Activated CD4-positive, alpha-beta T cell treated with anti-CD3 and anti-CD28 coated beads, Interleukin-2, amount 50 U/mL, for 1 hour (primary cell): ENCODE measurements around the gene SGSM1.
A peak's percentile ranks its signal among the peaks of the same experiment; 100 is the strongest.

Experiments used
- DNase-seq: peaks from one replicate; pipeline ENCODE4 v3.0.0-alpha.2; 2020

The SGSM1 gene

GRCh38 chr22:24920029-24920428 is 114.0 kb downstream of the SGSM1 start:
- no peak for DNase-seq

- DNase-seq: no peak
Measured at GRCh38 chr22:24925586-24926427, 119.8 kb downstream of the SGSM1 start.

DNA sequence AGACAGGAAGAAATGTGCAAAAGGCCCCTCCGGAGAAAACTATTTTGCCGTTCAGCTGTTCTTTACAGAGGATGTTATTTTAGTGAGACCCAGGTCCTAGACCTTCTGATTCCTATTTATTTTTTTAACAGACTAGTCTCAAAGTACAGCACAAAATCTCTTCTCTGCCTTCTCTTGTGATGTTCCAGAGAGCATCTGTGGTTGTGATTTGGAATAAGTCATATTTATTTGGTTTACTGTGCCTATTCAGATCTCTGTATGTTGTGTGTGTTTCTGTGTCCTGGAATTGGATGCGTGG is 120.4 kb downstream of the SGSM1 start:
- DNase-seq: no peak

- DNase-seq: no peak
Measured at GRCh38 chr22:24926849-24927579, 121.0 kb downstream of the SGSM1 start.

DNA sequence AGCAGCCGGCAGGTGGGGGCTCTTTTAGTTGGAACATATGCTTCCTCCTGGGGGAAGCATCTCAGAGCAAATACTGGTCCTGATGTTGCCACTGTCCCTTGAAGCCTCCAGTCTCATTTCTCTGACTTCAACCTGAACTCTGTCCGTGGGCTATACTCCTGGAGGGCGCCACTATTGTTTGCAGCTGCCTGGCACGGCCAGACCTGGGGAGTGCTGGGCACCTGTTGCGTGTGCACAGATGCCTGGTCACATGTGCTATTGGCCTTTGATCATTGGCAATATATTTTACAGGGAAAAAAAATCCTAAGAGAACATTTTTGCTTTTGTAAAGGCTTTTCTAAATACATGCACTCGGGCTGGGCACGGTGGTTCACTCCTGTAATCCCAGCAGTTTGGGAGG is 122.3 kb downstream of the SGSM1 start:
- no peak for DNase-seq

- DNase-seq: no peak
Measured at GRCh38 chr22:24930678-24931077, 124.7 kb downstream of the SGSM1 start.

DNA sequence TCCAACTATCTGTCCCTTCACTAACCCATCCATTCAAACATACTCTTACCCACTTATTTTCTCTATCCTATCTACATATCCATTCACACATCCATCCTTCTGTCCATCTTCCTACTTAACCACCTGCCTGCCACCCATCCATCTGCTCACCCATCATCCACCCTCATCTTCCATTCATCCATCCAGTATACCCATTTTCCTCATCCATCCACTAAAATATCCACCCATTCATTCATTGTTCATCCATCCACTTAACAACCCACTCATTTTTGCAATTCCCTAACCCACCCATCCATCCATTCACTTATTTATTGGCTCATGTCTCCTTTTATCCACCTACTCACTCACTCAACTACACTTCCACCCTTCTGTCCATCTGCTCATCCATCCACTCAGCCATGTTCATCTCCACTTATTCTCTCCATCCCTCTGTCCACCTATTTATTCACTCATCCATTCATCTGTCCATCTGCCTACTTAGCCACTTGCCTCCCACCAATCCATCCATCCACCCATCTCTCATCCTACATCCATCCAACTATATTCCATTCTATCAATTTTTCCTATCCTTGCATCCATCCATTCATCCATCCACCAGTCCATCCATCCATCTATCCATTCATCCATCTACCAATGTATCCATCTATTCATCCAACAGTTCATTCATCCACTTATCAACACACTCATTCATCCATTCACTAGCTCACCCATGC is 129.9 kb downstream of the SGSM1 start:
- DNase-seq: no peak

DNA sequence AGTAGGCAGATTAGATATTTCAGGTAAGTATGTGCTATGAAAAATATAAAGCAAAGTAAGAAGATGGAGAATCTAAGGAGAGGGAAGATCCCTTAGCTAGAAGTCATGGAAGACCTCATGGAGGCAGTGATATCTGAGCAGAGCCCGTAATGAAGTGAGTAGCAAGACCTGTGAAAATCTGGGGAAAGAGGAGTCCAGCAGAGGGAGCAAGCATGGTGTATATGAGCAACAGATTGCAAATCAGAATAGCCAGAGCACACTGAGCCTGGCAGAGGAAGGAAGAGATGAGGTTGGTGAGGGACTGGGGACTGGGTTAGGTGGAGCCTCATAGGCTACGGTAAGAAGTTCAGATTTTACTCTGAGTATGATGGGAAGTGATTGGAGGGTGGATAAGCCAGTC is 131.1 kb downstream of the SGSM1 start:
- DNase-seq: no peak

DNA sequence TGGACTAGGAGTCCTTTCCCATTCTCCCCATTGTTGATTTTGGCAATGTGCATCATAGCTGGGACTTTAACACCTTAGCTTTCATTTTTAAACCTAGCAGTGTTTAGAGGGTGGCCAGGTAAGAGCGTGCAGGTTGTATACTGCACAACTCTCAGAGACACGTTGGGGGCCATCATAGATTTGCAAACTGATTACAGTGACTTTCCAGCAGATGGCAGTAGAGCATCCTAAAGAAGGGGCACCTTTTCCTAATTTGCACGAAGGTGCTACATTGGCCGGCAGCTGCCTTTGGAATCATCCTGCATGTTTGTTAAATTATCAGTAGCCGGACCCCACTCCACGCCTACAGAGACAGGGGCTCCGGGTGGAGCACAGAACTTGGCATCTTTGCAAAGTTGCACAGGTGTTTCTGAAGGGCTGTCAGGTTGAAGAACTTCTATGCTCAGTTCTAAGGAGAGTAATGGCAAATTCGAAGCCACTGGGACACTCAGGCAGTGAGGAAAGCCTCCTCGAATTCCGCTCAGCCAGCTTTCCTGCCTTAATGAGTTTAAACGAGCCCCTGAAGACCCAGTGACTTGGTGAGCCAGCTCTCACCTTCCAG is 132.8 kb downstream of the SGSM1 start:
- no peak for DNase-seq

DNA sequence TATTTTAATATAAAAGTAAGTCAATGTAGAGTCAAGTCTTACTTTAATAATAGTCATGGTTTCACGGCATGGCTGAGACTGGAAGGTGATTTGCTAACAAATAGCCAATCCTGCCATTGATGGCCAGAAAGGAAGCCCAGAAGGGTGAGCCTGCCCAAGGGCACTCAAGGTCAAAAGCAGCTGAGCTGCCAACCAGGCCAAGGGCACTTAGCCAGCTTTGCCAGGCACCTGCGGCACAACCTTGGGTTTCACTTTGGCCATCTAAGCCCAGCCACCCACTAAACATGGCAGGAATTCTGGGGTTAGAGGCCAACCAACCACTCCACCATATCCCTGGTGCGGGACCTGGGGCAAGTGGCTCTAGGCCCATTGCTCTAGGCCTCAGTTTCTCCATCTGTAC is 136.3 kb downstream of the SGSM1 start:
- DNase-seq: no peak

DNA sequence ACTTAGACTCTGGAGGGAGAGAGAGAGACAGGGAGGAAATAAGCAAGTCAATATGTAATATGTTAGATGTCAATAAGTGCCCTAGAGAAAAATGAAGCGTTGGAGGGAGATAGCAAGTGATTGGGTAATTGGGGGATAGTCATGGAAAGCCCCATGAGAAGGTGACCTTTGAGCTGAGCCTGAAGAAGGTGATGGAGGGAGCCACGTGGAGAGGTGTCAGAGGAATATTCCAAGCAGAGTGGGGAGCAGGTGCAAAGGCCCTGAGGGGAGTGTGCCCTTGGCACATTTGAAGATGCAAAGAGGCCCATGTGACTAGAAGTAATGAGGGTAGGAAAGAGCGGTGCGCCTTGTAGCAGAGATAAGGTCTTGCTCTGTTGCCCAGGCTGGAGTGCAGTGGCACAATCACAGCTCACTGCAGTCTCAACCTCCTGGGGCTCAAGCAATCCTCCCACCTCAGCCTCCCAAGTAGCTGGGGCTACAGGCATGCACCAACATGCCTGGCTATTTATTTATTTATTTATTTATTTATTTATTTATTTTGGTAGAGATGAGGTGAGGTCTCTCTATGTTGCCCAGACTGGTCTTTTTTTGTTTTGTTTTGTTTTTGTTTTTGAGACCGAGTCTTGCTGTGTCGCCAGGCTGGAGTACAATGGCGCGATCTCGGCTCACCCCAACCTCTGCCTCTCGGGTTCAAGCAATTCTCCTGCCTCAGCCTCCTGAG is 138.4 kb downstream of the SGSM1 start:
- no peak for DNase-seq

DNA sequence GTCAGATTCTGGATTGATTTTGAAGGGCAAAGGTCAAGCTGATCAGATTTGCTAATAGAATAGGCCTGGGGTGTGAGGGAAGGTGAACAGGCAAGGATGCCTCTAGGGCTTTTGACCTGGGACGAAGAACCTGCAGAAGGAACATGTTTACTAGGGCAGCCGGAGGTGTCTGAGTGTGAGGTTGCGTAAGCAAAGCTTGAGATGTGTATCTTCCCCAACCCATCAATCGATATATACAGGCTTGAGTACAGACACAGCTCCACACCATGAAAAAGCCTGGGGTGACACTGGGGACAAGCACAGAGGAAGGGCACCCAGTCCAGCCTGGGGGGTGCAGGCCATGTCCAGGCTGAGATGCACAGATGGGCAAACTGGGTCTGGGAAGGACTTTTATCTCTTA is 139.4 kb downstream of the SGSM1 start:
- no peak for DNase-seq

GRCh38 chr22:24947383-24947782 is 141.4 kb downstream of the SGSM1 start:
- no peak for DNase-seq

DNA sequence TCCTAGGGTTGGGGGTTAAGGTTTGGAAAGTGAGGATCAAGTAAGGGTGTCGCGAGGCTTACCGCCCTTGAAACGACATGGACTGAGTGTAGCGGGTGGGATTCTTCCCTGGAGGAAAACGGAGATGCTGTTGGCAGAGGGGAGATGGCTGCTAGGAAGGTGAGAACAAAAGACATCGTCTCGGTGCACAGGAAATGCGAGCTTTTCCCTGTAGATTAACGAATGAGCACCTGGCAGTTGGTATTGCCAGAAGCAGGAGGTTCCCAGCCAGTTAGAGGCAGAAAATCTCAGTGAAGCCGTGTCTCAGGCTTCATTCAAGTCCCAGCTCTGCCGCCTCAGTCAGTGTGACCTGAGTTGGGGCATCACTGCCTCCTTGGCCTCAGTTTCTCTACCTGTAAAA is 141.9 kb downstream of the SGSM1 start:
- DNase-seq: no peak

GRCh38 chr22:24948356-24949202 is 142.6 kb downstream of the SGSM1 start:
- no peak for DNase-seq

- DNase-seq: no peak
Measured at GRCh38 chr22:24950272-24950902, 144.4 kb downstream of the SGSM1 start.

GRCh38 chr22:24951942-24952836 is 146.2 kb downstream of the SGSM1 start, which contains the start of gene KIAA1671:
Gene KIAA1671 (plus strand): TSS chr22:24952716. CDS start chr22:25028000, 75,284 bp downstream.
- DNase-seq: peak; percentile 82

DNA sequence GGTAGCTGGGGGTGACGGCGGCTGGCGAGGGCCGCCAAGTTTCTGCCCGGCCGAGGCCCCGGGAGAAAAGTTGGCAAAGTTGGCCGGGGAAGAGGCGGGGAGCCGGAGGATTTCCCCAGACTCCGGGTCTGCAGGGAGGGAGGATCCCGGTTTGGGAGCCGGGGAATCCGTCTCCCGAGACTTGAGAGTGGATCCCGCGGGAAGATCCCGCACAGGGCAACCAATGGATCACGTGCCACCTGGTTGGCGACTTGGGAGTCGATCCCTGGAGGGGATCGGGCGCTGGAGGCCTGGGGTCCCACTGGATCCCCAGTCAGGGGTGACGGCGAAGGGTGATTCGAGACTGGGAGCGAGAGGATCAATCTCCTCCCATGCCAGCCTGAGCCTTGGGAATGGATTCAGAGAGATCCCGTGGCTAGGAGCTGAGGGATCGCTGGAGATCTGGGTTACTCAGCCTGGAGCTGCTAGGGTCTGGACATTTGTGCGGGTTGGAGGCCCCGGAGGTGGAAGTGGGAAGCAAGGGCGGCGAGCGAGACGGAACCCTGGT is 146.9 kb downstream of the SGSM1 start:
- DNase-seq: no peak

DNA sequence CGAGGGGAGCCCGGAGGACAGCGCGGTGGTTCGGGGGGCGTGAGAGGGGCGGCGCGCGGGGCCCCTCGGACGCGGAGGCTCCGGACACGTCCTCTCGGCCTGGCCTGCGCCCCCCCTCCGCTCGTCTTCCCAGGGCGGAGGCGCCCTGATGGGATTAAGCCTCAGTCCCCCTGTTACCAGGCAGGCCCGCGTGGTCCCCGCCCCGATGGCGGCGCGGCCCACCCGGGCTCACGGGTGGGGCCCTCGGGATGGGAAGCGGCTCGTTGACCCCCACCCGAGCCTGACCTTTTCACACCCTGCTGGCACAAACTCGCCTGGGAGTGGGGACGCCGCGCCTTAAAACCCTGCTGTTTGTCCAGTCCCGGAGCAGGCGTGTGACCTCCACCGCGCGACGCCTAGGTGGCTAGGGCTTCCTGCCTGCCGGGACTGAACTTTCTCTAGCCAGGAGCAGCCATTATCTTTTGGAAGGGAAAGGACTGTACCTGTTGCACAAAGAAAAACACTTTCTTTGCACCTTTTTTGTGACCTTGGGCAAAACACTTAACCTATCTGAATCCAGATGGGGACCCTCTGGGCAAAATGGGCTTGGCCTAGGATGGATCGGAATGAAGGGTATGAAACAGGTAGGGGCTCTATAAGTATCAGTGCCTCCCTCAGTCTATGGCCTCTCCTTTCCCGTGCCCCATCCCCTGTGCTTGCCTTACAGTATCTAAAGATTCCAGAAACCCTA is 147.5 kb downstream of the SGSM1 start:
- no peak for DNase-seq
